ENCODE measurements around the gene PDXK.

- TF ChIP-seq CTCF (IDR thresholded peaks at IDR 0.05; ENCODE audit: extremely low read depth in 1 of 2, insufficient read depth in 1 of 2, low read depth in 1 of 2, low read length in 2 of 2) (no peak), POLR2A (IDR thresholded peaks at IDR 0.05; ENCODE audit: low read depth, low read length) (no peak), EZH2 (IDR thresholded peaks at IDR 0.05; ENCODE audit: borderline replicate concordance, low read depth, low read length, severe bottlenecking) (no peak), JUN (IDR thresholded peaks at IDR 0.05; ENCODE audit: borderline replicate concordance, insufficient read depth, insufficient read length, low read depth) (no peak), MAX (IDR thresholded peaks at IDR 0.05; ENCODE audit: insufficient read depth, insufficient read length) (no peak), FOS (IDR thresholded peaks at IDR 0.05; ENCODE audit: borderline replicate concordance, insufficient read depth, low read length) (no peak)
Observed at GRCh38 chr21:43805275-43805800, 86.4 kb downstream of the PDXK start.

Measured in endothelial cell of umbilical vein (primary cell).